K562 (cell line): Measurements from ENCODE around the gene CHKB. TPM values are rescaled to one million over a fixed set of nuclear protein-coding genes. Genes with fewer than 3 reads are reported as not detected.

Source experiments
- ATAC-seq: fragments of 200-7000 bp; cut with Tn5 transposase; 3 replicates; pipeline ENCODE4 v1.9.1; 2020; ENCODE audit warnings: moderate library complexity
- BruUV-seq: library from RNA; stranded (reverse); fragments of 400-500 nt; replicated peaks from 2 replicates; lab custom pipeline; 2021; lab: Mats Ljungman, UMichigan
- CTCF ChIA-PET: fragments of 300-600 bp; formaldehyde crosslinking; extraction: SDS; loops from one replicate; lab custom pipeline; 2021; ENCODE audit warnings: low intra/inter-chr PET ratio; lab: Yijun Ruan, JAX
- POLR2A ChIA-PET: fragments of 300-600, 350-650 bp; sonication (Branson Sonifier 250); formaldehyde crosslinking; extraction: SDS; loops from one replicate; lab custom pipeline; 2021; ENCODE audit warnings: antibody characterized with exemption, inconsistent platforms; lab: Yijun Ruan, JAX
- DNase-seq, 4 experiments: peaks; one replicate each; pipeline versions ENCODE4 v3.0.0 to v3.0.0-alpha.2; 2011 to 2018; ENCODE audit warnings: low spot score in 3 of 4, mixed read lengths in 3 of 4; ENCODE audit errors: extremely low read depth in 1 of 4
- FAIRE-seq: peaks from 2 replicates; lab custom pipeline; 2011; peaks lifted over from hg19 to GRCh38; lab: Jason Lieb, UNC
- H2AFZ ChIP-seq: 2 replicates; pipeline ENCODE4 v1.6.0; 2011; ENCODE audit warnings: low read depth, low read length, control low read depth, inconsistent platforms
- H3K27ac ChIP-seq: fragments of 200-600 bp; 3 replicates; pipeline ENCODE4 v1.8.0; 2011; ENCODE audit warnings: low read depth, mild to moderate bottlenecking, control low read depth, inconsistent platforms, low read length, moderate library complexity, mixed read lengths; ENCODE audit errors: extremely low read depth
- H3K27me3 ChIP-seq, 2 experiments: fragments of 300-600 bp in 1 of 2; 2 replicates in 1 of 2; 3 replicates in 1 of 2; pipeline versions ENCODE4 v1.6.0 to v1.8.0; 2011; ENCODE audit warnings: inconsistent platforms in 2 of 2, low read length in 2 of 2, mild to moderate bottlenecking in 1 of 2, mixed read lengths in 1 of 2, moderate library complexity in 1 of 2; ENCODE audit not compliant: control insufficient read depth in 2 of 2, insufficient read depth in 2 of 2
- H3K36me3 ChIP-seq: fragments of 300-600 bp; 3 replicates; pipeline ENCODE4 v1.8.0; 2011; ENCODE audit warnings: mild to moderate bottlenecking, low read length, inconsistent platforms; ENCODE audit not compliant: control insufficient read depth, insufficient read depth
- H3K4me1 ChIP-seq, 2 experiments: fragments of 200-600 bp in 1 of 2; replicated peaks in 1 of 2; 2 replicates in 1 of 2; 3 replicates in 1 of 2; pipeline versions ENCODE4 v1.5.1 to v1.8.0; 2011; ENCODE audit warnings: inconsistent platforms in 2 of 2, low read length in 2 of 2, mild to moderate bottlenecking in 1 of 2, mixed read lengths in 1 of 2, moderate library complexity in 1 of 2; ENCODE audit not compliant: control insufficient read depth in 2 of 2, insufficient read depth in 2 of 2
- H3K4me2 ChIP-seq: 2 replicates; pipeline ENCODE4 v1.6.1; 2011; ENCODE audit warnings: low read length, control low read depth, inconsistent platforms, mixed read lengths; ENCODE audit not compliant: insufficient read depth
- H3K4me3 ChIP-seq: fragments of 200-600 bp; sonication (generic), shearing (Covaris generic); 2 replicates; pipeline ENCODE4 v1.5.1; 2016; ENCODE audit warnings: control low read depth, inconsistent platforms
- H3K79me2 ChIP-seq: fragments of 200-600 bp; 3 replicates; pipeline ENCODE4 v1.8.0; 2011; ENCODE audit warnings: low read length, inconsistent platforms; ENCODE audit not compliant: control insufficient read depth, insufficient read depth
- H3K9ac ChIP-seq, 2 experiments: 2 replicates each; pipeline versions ENCODE4 v1.6.0 to v1.6.1; 2011; ENCODE audit warnings: low read depth in 2 of 2, low read length in 2 of 2, control low read depth in 1 of 2, inconsistent platforms in 1 of 2, mild to moderate bottlenecking in 1 of 2, mixed read lengths in 1 of 2; ENCODE audit not compliant: insufficient read depth in 1 of 2
- H3K9me1 ChIP-seq: one replicate; pipeline ENCODE4 v1.6.0; 2011; ENCODE audit warnings: inconsistent platforms, mild to moderate bottlenecking, low read length, moderate library complexity; ENCODE audit not compliant: control insufficient read depth, insufficient read depth
- H3K9me3 ChIP-seq: replicated peaks from 2 replicates; pipeline ENCODE4 v1.5.1; 2011; ENCODE audit warnings: low read depth, low read length, inconsistent platforms; ENCODE audit not compliant: control insufficient read depth, insufficient read depth
- H4K20me1 ChIP-seq: replicated peaks from 2 replicates; pipeline ENCODE4 v1.6.1; 2011; ENCODE audit warnings: low read length, inconsistent platforms, mixed read lengths; ENCODE audit not compliant: control insufficient read depth, insufficient read depth
- ATF1 ChIP-seq, 2 experiments: fragments of 450-650 bp in 1 of 2; IDR thresholded peaks; 2 replicates each; pipeline ENCODE4 v1.6.1; 2016; ENCODE audit warnings: missing compliant biosample characterization in 1 of 2, missing genetic modification characterization in 1 of 2
- CTCF ChIP-seq, 3 experiments: IDR thresholded peaks in 2 of 3; conservative IDR thresholded peaks in 1 of 3; 2 replicates each; pipeline ENCODE4 v1.5.1; 2011 to 2012; ENCODE audit warnings: low read length in 3 of 3, mild to moderate bottlenecking in 3 of 3, control low read depth in 2 of 3, improper control_type of control experiment in 1 of 3, inconsistent platforms in 1 of 3, low read depth in 1 of 3, mixed read lengths in 1 of 3, moderate library complexity in 1 of 3; ENCODE audit not compliant: insufficient read depth in 2 of 3
- CTCFL ChIP-seq: IDR thresholded peaks from 2 replicates; pipeline ENCODE4 v1.6.1; 2011; ENCODE audit warnings: borderline replicate concordance, low read depth, mild to moderate bottlenecking, moderate library complexity, low read length; ENCODE audit not compliant: insufficient read depth, poor library complexity, severe bottlenecking
- GTF2B ChIP-seq: IDR thresholded peaks from 2 replicates; pipeline ENCODE4 v1.6.1; 2011; ENCODE audit not compliant: insufficient read length; ENCODE audit errors: extremely low read depth
- HMBOX1 ChIP-seq: sonication (generic); IDR thresholded peaks from 2 replicates; pipeline ENCODE4 v1.6.1; 2016
- POLR2G ChIP-seq: fragments of 200-400 bp; formaldehyde crosslinking; IDR thresholded peaks from 2 replicates; pipeline ENCODE4 v1.6.1; 2017; ENCODE audit warnings: low read depth, mild to moderate bottlenecking, antibody characterized with exemption, low read length, moderate library complexity
- SMARCA4 ChIP-seq: fragments of 450-650 bp; IDR thresholded peaks from 2 replicates; pipeline ENCODE4 v1.6.1; 2016
- SPI1 ChIP-seq: IDR thresholded peaks from 2 replicates; pipeline ENCODE4 v1.6.1; 2011; ENCODE audit warnings: low read depth, low read length, control low read depth, borderline replicate concordance
- TFAP4 ChIP-seq: sonication (generic); formaldehyde crosslinking; IDR thresholded peaks from 2 replicates; pipeline ENCODE4 v1.8.0; 2022; ENCODE audit warnings: missing genetic modification reagents, mild to moderate bottlenecking, moderate library complexity, borderline replicate concordance
- WHSC1 ChIP-seq: IDR thresholded peaks from one replicate; pipeline ENCODE4 v1.6.1; 2012; ENCODE audit warnings: low read length, control low read depth, inconsistent platforms
- ZNF253 ChIP-seq: fragments of 250-450 bp; sonication (Bioruptor Pico); conservative IDR thresholded peaks from 2 replicates; pipeline ENCODE4 v1.6.1; 2021; ENCODE audit warnings: mild to moderate bottlenecking
- ZNF354B ChIP-seq: fragments of 250-450 bp; sonication (Bioruptor Pico); IDR thresholded peaks from 2 replicates; pipeline ENCODE4 v1.4.0; 2020
- WGBS: fragments of 100-300 bp; shearing (Covaris generic); methylation state at CpG from one replicate; pipeline ENCODE4 v1.1.6; 2016; ENCODE audit warnings: low coverage, mixed read lengths; ENCODE audit not compliant: insufficient coverage; ENCODE audit errors: missing lambda C conversion rate; 5-methylcytosine and 5-hydroxymethylcytosine counted together
- in situ Hi-C: fragments of 300-500 bp; cut with MboI; formaldehyde crosslinking; loops from 4 replicates; pipeline ENCODE4 v1.15.0; 2018; ENCODE audit warnings: inconsistent platforms, mixed read lengths
- intact Hi-C: fragments of 100-400 bp; cut with micrococcal nuclease; formaldehyde crosslinking; loops from 2 replicates; pipeline ENCODE4 v1.14.2; 2022
- polyA plus RNA-seq, 8 experiments: library from polyadenylated mRNA; depleted of rRNA in 4 of 8; stranded (reverse) in 5 of 8; unstranded in 3 of 8; fragments of >200 nt; fragmentation: Nextera tagmentation in 2 of 8; fragmentation: Illumina TruSeq in 1 of 8; extraction: Ambion mirVana in 2 of 8; extraction: Trizol in 1 of 8; gene quantifications; 2 replicates each; pipeline versions ENCODE4 v1.2.1 to v1.2.3, GENCODE V29; 2011 to 2014; ENCODE audit warnings: inconsistent platforms in 1 of 8, missing spikeins in 1 of 8
- total RNA-seq, 7 experiments: library from RNA; depleted of rRNA in 6 of 7; stranded (reverse); fragments of >200 nt in 6 of 7; fragmentation: Illumina TruSeq in 2 of 7; extraction: Trizol in 2 of 7; gene quantifications; 2 replicates each; pipeline versions ENCODE4 v1.2.1 to v1.2.3, GENCODE V29; 2011 to 2021; ENCODE audit warnings: low replicate concordance in 1 of 7

The CHKB gene
- total and polyA plus RNA-seq, 9 of the 15 experiments (the other 6 are each of a cell fraction or from before 2014, with no cell fraction given) = 2.7 to 31.0 (median 11.0) TPM

GRCh38 chr22:50621948-50622722 lies 39.5 kb upstream of the CHKB start:
- BruUV-seq = no TSS peak
- Histone ChIP-seq H3K9me3 (no peaks in the 10 kb centered on the region), H3K4me3 (no peak overlapping the region; the same call in 1 of the 2 replicates), H3K27me3 (no peaks in the 10 kb centered on the region), H3K4me1 (peaks cover 12 to 26% of the 10 kb centered on the region in 2 experiments; a peak in 3 of 5 replicates), H2AFZ (peak overlapping the region; percentile 72), H3K4me2 (peak overlapping the region; percentile 37), H3K27ac (no peak overlapping the region), H3K9me1 (no peaks in the 10 kb centered on the region), H4K20me1 (no peaks in the 10 kb centered on the region), H3K36me3 (no peaks in the 10 kb centered on the region), H3K79me2 (no peaks in the 10 kb centered on the region), H3K9ac (no peak overlapping the region)
- ATAC-seq (peak; percentile 20; the same call in 1 of the 3 replicates), DNase-seq (peak in 1 of 4 experiments; percentile 6), FAIRE-seq (no peak)
- intact Hi-C loops = loop anchor here (5.0 kb wide), 1 partner anchor 70 kb away; no protein-coding TSS in a partner anchor
- in situ Hi-C loops = no loop called here
- POLR2A ChIA-PET = no interaction called here
- WGBS = 21% methylated on average over 18 of the region's 18 CpGs
- CTCF ChIA-PET = interaction anchor here (4.9 kb wide), 1 partner anchor 46 kb away, joined by 51 read pairs; no protein-coding TSS in a partner anchor
- TF ChIP-seq ZNF253 (CRISPR knock-in tag) (no peak), TFAP4 (no peak), ZNF354B (CRISPR knock-in tag) (no peak), SMARCA4 (no peak), SPI1 (peak; percentile 9; the same call in 1 of the 2 replicates), HMBOX1 (no peak), CTCFL (peak; percentile 39), CTCF (IDR thresholded peaks at IDR 0.05 in 2 of 3, conservative IDR thresholded peaks at IDR 0.05 in 1 of 3; ENCODE audit: insufficient read depth in 2 of 3, low read depth in 1 of 3, low read length in 3 of 3) (peak in 1 of 3 experiments; percentile 19; a peak in 1 of 6 replicates), GTF2B (no peak), POLR2G (no peak), ATF1 (CRISPR knock-in tag; IDR thresholded peaks at IDR 0.05) (no peak), ATF1 (tag; IDR thresholded peaks at IDR 0.05) (peak; percentile 22; the same call in 1 of the 2 replicates), WHSC1 (no peak)
